ENCODE data around the gene METRNL. TPM values are rescaled to one million over a fixed set of nuclear protein-coding genes. Genes with fewer than 3 reads are reported as not detected.

Gene METRNL
- total RNA-seq, 1 experiment from 2014 or later: 58.7 TPM

DNA sequence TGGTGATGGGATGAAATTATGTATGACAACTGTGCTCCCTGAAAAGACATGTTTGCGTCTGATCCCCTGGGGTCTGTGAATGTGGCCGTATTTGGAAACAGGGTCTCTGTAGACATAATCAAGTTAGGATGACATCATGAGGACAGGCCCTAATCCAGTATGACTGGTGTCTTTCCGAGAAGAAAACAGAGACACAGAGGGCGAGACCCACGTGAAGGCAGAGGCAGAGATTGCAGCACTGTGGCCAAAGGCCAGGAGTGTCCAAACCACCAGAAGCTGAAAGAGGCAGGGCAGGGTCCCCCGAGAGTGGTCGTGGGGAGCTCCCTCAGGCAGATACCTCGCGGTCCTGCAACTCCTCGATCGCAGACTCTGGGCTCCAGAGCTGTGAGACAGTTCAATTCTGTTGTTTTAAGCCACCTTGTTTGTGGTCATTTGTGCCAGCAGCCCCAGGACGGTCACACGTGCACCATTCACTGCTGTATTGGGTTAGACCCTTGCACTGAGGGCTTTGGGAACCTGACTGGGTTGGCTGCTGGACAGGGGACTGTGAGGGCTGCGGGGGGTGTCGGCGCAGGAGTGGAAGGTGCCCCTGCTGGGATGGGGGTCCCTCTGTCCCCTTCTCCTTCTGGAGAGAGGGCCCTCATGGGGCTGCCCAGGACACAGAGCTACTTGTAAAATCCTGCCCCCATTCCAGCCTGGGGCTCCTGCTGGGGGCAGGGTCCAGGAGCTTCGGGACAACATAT lies 27.7 kb downstream of the METRNL start:
- Histone ChIP-seq H3K36me3 (ENCODE audit: control insufficient read depth in 1 of 2, insufficient read depth in 2 of 2, low read length in 2 of 2) (no peaks in the 10 kb centered on the region), H3K27ac (ENCODE audit: low read depth, low read length) (no peak overlapping the region), H4K20me1 (ENCODE audit: insufficient read depth) (no peaks in the 10 kb centered on the region), H3K4me2 (ENCODE audit: low read length) (no peak overlapping the region), H3K9ac (ENCODE audit: low read length) (no peak overlapping the region), H3K79me2 (ENCODE audit: insufficient read depth, low read length) (no peaks in the 10 kb centered on the region), H3K4me3 (replicated peaks in 1 of 2; ENCODE audit: low read depth in 1 of 2, low read length in 2 of 2) (no peak overlapping the region), H3K4me1 (ENCODE audit: control insufficient read depth in 1 of 2, insufficient read depth in 2 of 2, low read length in 2 of 2) (peaks cover 16 to 36% of the 10 kb centered on the region in 2 experiments), H2AFZ (ENCODE audit: low read depth, low read length, poor library complexity, severe bottlenecking) (no peak overlapping the region), H3K27me3 (ENCODE audit: insufficient read depth, low read length) (peaks cover 3% of the 10 kb centered on the region; the same call in 1 of the 2 replicates), H3K9me2 (ENCODE audit: insufficient read depth) (no peaks in the 10 kb centered on the region), H3K9me3 (ENCODE audit: control insufficient read depth in 1 of 2, insufficient read depth in 1 of 2, low read depth in 1 of 2, low read length in 2 of 2) (peaks cover 0 to 11% of the 10 kb centered on the region in 2 experiments; a peak in 1 of 4 replicates)
- CTCF ChIA-PET: no interaction called here
- RAD21 ChIA-PET (ENCODE audit: low non-redundant PET in 1 of 2, low total read pairs in 2 of 2, uncharacterized antibody in 2 of 2, unreplicated experiment in 2 of 2): no interaction called here
- TF ChIP-seq, protein P1, sequence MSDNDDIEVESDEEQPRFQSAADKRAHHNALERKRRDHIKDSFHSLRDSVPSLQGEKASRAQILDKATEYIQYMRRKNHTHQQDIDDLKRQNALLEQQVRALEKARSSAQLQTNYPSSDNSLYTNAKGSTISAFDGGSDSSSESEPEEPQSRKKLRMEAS (IDR thresholded peaks at IDR 0.05): no peak
- TF ChIP-seq SIN3A (IDR thresholded peaks at IDR 0.05; ENCODE audit: low read depth): no peak
- TF ChIP-seq ELF1 (IDR thresholded peaks at IDR 0.05; ENCODE audit: borderline replicate concordance, low read depth): no peak
- TF ChIP-seq RAD21 (IDR thresholded peaks at IDR 0.05; ENCODE audit: low read depth): no peak
- TF ChIP-seq, protein P2, sequence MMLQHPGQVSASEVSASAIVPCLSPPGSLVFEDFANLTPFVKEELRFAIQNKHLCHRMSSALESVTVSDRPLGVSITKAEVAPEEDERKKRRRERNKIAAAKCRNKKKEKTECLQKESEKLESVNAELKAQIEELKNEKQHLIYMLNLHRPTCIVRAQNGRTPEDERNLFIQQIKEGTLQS (IDR thresholded peaks at IDR 0.05): no peak
- TF ChIP-seq EZH2 (IDR thresholded peaks at IDR 0.05): no peak
- TF ChIP-seq EGR1 (IDR thresholded peaks at IDR 0.05; ENCODE audit: low read depth): no peak
- TF ChIP-seq POLR2AphosphoS5 (IDR thresholded peaks at IDR 0.05; ENCODE audit: low read depth, low read length): no peak
- TF ChIP-seq SRF (IDR thresholded peaks at IDR 0.05; ENCODE audit: low read depth): no peak
- no peak for TF ChIP-seq ZFX (IDR thresholded peaks at IDR 0.05)
- DNase-seq (ENCODE audit: low read depth, low spot score) (no peak), ATAC-seq (no peak)
- POLR2A ChIA-PET: no interaction called here
- intact Hi-C loops (cut with micrococcal nuclease): no loop called here
- BruUV-seq (replicated peaks): no TSS peak

DNA sequence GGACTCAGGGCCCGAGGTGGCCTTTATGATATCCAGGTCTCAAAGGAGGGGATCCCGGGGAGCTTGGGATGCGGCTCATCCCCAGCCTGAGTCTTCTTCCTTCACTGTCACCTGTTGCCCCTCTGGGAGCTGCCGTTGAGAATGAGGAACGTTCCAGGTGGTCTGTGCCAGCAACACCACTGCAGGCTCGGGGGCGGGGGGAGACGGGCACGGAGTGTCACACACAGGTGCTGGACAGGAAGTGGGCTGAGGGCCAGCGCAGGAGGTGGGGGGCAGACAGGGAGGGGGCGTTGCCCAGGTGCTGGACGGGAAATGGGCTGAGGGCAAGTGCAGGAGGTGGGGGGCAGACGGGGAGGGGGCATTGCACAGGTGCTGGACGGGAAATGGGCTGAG lies 28.2 kb downstream of the METRNL start:
- H3K9ac ChIP-seq (ENCODE audit: low read length): no peak overlapping the region
- no peaks in the 10 kb centered on the region for H3K79me2 ChIP-seq (ENCODE audit: insufficient read depth, low read length)
- no peak for DNase-seq (ENCODE audit: low read depth, low spot score)
- H3K27ac ChIP-seq (ENCODE audit: low read depth, low read length): no peak overlapping the region
- POLR2A ChIA-PET: no interaction called here
- no peak overlapping the region for H3K4me3 ChIP-seq (replicated peaks in 1 of 2; ENCODE audit: low read depth in 1 of 2, low read length in 2 of 2)
- no peak overlapping the region for H3K4me2 ChIP-seq (ENCODE audit: low read length)
- CTCF ChIA-PET: no interaction called here
- H3K27me3 ChIP-seq (ENCODE audit: insufficient read depth, low read length): peaks cover 3% of the 10 kb centered on the region; the same call in 1 of the 2 replicates
- H4K20me1 ChIP-seq (ENCODE audit: insufficient read depth): no peaks in the 10 kb centered on the region
- H2AFZ ChIP-seq (ENCODE audit: low read depth, low read length, poor library complexity, severe bottlenecking): no peak overlapping the region
- no peaks in the 10 kb centered on the region for H3K9me2 ChIP-seq (ENCODE audit: insufficient read depth)
- ATAC-seq: no peak
- H3K4me1 ChIP-seq (ENCODE audit: control insufficient read depth in 1 of 2, insufficient read depth in 2 of 2, low read length in 2 of 2): peaks cover 16 to 36% of the 10 kb centered on the region in 2 experiments
- BruUV-seq (replicated peaks): no TSS peak
- no peaks in the 10 kb centered on the region for H3K36me3 ChIP-seq (ENCODE audit: control insufficient read depth in 1 of 2, insufficient read depth in 2 of 2, low read length in 2 of 2)
- intact Hi-C loops (cut with micrococcal nuclease): no loop called here
- H3K9me3 ChIP-seq (ENCODE audit: control insufficient read depth in 1 of 2, insufficient read depth in 1 of 2, low read depth in 1 of 2, low read length in 2 of 2): peaks cover 0 to 11% of the 10 kb centered on the region in 2 experiments; a peak in 1 of 4 replicates
- RAD21 ChIA-PET (ENCODE audit: low non-redundant PET in 1 of 2, low total read pairs in 2 of 2, uncharacterized antibody in 2 of 2, unreplicated experiment in 2 of 2): no interaction called here
- TF ChIP-seq POLR2AphosphoS5 (IDR thresholded peaks at IDR 0.05; ENCODE audit: low read depth, low read length) (no peak), YY1 (IDR thresholded peaks at IDR 0.05; ENCODE audit: extremely low read depth, insufficient replicate concordance, low read depth, low read length) (no peak), SIN3A (IDR thresholded peaks at IDR 0.05; ENCODE audit: low read depth) (no peak), FOSL1 (IDR thresholded peaks at IDR 0.05; ENCODE audit: low read depth) (no peak)
- TF ChIP-seq, protein P3, sequence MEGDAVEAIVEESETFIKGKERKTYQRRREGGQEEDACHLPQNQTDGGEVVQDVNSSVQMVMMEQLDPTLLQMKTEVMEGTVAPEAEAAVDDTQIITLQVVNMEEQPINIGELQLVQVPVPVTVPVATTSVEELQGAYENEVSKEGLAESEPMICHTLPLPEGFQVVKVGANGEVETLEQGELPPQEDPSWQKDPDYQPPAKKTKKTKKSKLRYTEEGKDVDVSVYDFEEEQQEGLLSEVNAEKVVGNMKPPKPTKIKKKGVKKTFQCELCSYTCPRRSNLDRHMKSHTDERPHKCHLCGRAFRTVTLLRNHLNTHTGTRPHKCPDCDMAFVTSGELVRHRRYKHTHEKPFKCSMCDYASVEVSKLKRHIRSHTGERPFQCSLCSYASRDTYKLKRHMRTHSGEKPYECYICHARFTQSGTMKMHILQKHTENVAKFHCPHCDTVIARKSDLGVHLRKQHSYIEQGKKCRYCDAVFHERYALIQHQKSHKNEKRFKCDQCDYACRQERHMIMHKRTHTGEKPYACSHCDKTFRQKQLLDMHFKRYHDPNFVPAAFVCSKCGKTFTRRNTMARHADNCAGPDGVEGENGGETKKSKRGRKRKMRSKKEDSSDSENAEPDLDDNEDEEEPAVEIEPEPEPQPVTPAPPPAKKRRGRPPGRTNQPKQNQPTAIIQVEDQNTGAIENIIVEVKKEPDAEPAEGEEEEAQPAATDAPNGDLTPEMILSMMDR (IDR thresholded peaks at IDR 0.05 in 2 of 3, conservative IDR thresholded peaks at IDR 0.05 in 1 of 3; ENCODE audit: borderline replicate concordance in 1 of 3, insufficient read depth in 1 of 3, low read depth in 2 of 3, low read length in 2 of 3): no peak
- TF ChIP-seq, protein P4, sequence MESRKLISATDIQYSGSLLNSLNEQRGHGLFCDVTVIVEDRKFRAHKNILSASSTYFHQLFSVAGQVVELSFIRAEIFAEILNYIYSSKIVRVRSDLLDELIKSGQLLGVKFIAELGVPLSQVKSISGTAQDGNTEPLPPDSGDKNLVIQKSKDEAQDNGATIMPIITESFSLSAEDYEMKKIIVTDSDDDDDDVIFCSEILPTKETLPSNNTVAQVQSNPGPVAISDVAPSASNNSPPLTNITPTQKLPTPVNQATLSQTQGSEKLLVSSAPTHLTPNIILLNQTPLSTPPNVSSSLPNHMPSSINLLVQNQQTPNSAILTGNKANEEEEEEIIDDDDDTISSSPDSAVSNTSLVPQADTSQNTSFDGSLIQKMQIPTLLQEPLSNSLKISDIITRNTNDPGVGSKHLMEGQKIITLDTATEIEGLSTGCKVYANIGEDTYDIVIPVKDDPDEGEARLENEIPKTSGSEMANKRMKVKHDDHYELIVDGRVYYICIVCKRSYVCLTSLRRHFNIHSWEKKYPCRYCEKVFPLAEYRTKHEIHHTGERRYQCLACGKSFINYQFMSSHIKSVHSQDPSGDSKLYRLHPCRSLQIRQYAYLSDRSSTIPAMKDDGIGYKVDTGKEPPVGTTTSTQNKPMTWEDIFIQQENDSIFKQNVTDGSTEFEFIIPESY (IDR thresholded peaks at IDR 0.05; ENCODE audit: extremely low read depth, insufficient replicate concordance, low read length): no peak
